ENCODE measurements around the gene KDM1A. TPM values are rescaled to one million over a fixed set of nuclear protein-coding genes. Genes with fewer than 3 reads are reported as not detected.

The KDM1A gene
- total RNA-seq: 101 and 103 TPM in 2 replicates

DNA sequence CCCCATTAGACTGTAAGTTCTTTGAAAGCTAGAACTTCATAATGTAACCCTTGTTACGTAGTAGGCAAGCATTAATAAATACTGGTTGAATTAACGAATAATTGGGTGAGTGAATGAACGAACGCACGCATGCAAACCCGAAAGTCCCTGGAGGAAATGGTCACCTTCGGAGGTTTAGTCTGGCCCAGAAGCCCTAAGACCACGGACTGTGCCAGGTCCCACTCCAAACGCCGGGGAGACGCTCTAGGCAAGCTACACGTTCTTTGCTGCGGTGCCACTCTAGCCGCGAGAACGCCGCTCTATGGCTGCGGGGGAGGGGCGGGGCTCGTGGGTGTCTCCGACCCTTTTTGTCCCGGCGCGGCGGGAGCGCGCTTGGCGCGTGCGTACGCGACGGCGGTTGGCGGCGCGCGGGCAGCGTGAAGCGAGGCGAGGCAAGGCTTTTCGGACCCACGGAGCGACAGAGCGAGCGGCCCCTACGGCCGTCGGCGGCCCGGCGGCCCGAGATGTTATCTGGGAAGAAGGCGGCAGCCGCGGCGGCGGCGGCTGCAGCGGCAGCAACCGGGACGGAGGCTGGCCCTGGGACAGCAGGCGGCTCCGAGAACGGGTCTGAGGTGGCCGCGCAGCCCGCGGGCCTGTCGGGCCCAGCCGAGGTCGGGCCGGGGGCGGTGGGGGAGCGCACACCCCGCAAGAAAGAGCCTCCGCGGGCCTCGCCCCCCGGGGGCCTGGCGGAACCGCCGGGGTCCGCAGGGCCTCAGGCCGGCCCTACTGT is at the start of gene KDM1A:
Gene KDM1A (plus strand): TSS at position 375 of the 769 bp plus-strand sequence. CDS start 129 bp downstream, at position 504.
- peak; percentile 97 for DNase-seq (ENCODE audit: insufficient read length, low spot score, missing footprints)
- Histone ChIP-seq H3K4me2 (ENCODE audit: insufficient read depth, low read length) (peak within 1 kb of the TSS; percentile 96), H3K27ac (ENCODE audit: low read depth, low read length) (peak within 1 kb of the TSS; percentile 89), H3K4me3 (ENCODE audit: insufficient read depth, low read length) (peak within 1 kb of the TSS; percentile 99), H3K9me3 (ENCODE audit: low read depth, low read length) (no peaks in the 10 kb centered on the region), H2AFZ (ENCODE audit: low read length) (peak within 1 kb of the TSS; percentile 99), H4K20me1 (ENCODE audit: insufficient read depth, low read length) (peaks cover 40% of the 10 kb centered on the region), H3K36me3 (ENCODE audit: insufficient read depth, low read length) (no peaks in the 10 kb centered on the region), H3K79me2 (ENCODE audit: insufficient read depth, low read length) (peaks cover 54% of the 10 kb centered on the region), H3K4me1 (ENCODE audit: insufficient read depth, low read length) (peaks cover 9% of the 10 kb centered on the region), H3K27me3 (ENCODE audit: insufficient read depth, low read length) (no peaks in the 10 kb centered on the region)
- TF ChIP-seq, protein P1, sequence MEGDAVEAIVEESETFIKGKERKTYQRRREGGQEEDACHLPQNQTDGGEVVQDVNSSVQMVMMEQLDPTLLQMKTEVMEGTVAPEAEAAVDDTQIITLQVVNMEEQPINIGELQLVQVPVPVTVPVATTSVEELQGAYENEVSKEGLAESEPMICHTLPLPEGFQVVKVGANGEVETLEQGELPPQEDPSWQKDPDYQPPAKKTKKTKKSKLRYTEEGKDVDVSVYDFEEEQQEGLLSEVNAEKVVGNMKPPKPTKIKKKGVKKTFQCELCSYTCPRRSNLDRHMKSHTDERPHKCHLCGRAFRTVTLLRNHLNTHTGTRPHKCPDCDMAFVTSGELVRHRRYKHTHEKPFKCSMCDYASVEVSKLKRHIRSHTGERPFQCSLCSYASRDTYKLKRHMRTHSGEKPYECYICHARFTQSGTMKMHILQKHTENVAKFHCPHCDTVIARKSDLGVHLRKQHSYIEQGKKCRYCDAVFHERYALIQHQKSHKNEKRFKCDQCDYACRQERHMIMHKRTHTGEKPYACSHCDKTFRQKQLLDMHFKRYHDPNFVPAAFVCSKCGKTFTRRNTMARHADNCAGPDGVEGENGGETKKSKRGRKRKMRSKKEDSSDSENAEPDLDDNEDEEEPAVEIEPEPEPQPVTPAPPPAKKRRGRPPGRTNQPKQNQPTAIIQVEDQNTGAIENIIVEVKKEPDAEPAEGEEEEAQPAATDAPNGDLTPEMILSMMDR (IDR thresholded peaks at IDR 0.05; ENCODE audit: extremely low read depth, low read depth, low read length): peak; percentile 35

DNA sequence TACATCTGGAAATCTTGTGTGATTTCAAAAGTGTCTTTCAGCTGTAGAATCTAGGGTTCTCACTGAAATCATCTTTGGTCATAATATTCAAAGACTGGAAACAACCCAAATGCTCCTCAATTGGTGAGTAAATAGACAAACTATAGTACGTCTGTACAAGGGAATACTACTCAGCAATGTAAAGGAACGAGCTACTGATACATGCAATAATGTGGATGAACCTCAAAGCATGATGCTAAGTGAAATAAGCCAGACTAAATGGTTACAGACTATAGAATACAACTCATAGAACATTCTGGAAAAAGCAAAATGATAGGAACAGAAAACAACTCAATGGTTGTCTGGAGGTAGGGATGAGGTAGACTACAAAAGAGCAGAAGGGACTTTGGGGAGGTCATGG is 49.2 kb upstream of the KDM1A start:
- TF ChIP-seq, protein P1 (IDR thresholded peaks at IDR 0.05; ENCODE audit: extremely low read depth, low read depth, low read length): no peak
- H3K27me3 ChIP-seq (ENCODE audit: insufficient read depth, low read length): peaks cover 44% of the 10 kb centered on the region
- H2AFZ ChIP-seq (ENCODE audit: low read length): no peak overlapping the region
- no peak for DNase-seq (ENCODE audit: insufficient read length, low spot score, missing footprints)
- H3K4me3 ChIP-seq (ENCODE audit: insufficient read depth, low read length): no peak overlapping the region
- H3K36me3 ChIP-seq (ENCODE audit: insufficient read depth, low read length): no peaks in the 10 kb centered on the region
- no peaks in the 10 kb centered on the region for H3K79me2 ChIP-seq (ENCODE audit: insufficient read depth, low read length)
- no peak overlapping the region for H3K4me2 ChIP-seq (ENCODE audit: insufficient read depth, low read length)
- no peaks in the 10 kb centered on the region for H4K20me1 ChIP-seq (ENCODE audit: insufficient read depth, low read length)
- H3K27ac ChIP-seq (ENCODE audit: low read depth, low read length): no peak overlapping the region
- H3K4me1 ChIP-seq (ENCODE audit: insufficient read depth, low read length): no peaks in the 10 kb centered on the region
- peaks cover 8% of the 10 kb centered on the region for H3K9me3 ChIP-seq (ENCODE audit: low read depth, low read length)

DNA sequence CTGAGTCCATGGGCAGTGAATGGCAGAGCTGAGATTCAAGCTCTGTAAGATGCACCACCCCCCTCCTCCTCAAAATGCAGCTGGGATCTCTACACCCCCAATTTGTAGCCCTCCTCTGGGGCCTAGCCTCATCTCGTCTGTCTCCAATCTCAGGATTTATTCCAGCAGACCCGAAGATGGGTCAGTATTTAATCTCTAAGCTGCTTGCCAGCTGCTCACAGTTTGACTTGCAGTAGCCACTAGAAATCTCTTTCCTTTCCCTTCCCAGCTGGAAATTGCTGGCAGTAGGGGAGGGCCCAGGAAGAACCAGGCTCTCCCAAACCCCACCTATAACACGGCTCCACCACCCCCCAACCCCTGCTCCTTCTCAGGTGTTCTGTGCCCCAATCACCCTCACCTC is 48.1 kb upstream of the KDM1A start:
- DNase-seq (ENCODE audit: insufficient read length, low spot score, missing footprints): no peak
- H3K27me3 ChIP-seq (ENCODE audit: insufficient read depth, low read length): peaks cover 44% of the 10 kb centered on the region
- no peak overlapping the region for H3K4me3 ChIP-seq (ENCODE audit: insufficient read depth, low read length)
- H3K36me3 ChIP-seq (ENCODE audit: insufficient read depth, low read length): no peaks in the 10 kb centered on the region
- H3K79me2 ChIP-seq (ENCODE audit: insufficient read depth, low read length): no peaks in the 10 kb centered on the region
- peaks cover 7% of the 10 kb centered on the region for H3K4me1 ChIP-seq (ENCODE audit: insufficient read depth, low read length)
- H3K9me3 ChIP-seq (ENCODE audit: low read depth, low read length): peaks cover 6% of the 10 kb centered on the region
- H3K4me2 ChIP-seq (ENCODE audit: insufficient read depth, low read length): no peak overlapping the region
- no peak overlapping the region for H3K27ac ChIP-seq (ENCODE audit: low read depth, low read length)
- no peaks in the 10 kb centered on the region for H4K20me1 ChIP-seq (ENCODE audit: insufficient read depth, low read length)
- TF ChIP-seq, protein P1 (IDR thresholded peaks at IDR 0.05; ENCODE audit: extremely low read depth, low read depth, low read length): no peak
- no peak overlapping the region for H2AFZ ChIP-seq (ENCODE audit: low read length)

DNA sequence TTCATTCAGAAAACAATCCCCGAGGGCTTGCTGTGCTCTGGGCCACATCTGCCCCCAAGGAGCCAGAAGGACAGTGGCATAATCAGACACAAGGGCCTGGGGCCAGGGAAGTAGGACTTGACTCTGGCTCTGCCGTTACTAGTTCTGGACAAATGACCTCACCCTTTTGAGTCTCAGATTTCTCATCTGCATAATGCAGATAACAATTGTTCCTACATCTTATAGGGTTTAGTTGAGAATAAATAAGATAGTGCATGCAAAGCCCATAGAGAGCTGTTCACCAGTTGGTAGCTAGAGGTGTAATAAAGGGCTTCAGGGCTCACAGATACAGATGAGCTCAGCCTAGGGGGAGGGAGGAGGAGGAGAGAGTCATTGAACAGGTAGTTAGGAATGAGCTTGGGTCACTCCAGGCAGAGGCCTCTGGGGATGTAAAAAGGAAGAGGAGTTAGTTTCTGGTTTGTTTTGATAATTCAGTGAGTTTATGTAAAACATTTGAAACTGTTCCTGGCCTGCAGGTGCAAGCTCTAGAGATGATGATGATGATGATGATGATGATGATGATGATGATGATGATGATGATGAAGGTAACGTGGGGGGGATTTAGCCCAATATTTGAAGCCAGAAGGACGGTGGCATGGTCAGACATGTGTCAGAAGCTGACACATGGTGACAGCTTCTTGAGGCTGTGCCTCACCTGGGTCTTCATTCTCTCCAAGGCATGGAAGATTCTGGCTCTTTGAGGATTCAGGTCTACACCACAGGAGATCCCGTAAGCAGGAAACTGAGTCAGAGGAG is 47.5 kb upstream of the KDM1A start:
- H3K36me3 ChIP-seq (ENCODE audit: insufficient read depth, low read length): no peaks in the 10 kb centered on the region
- peaks cover 9% of the 10 kb centered on the region for H3K4me1 ChIP-seq (ENCODE audit: insufficient read depth, low read length)
- no peaks in the 10 kb centered on the region for H3K79me2 ChIP-seq (ENCODE audit: insufficient read depth, low read length)
- peaks cover 44% of the 10 kb centered on the region for H3K27me3 ChIP-seq (ENCODE audit: insufficient read depth, low read length)
- H2AFZ ChIP-seq (ENCODE audit: low read length): no peak overlapping the region
- no peak overlapping the region for H3K27ac ChIP-seq (ENCODE audit: low read depth, low read length)
- TF ChIP-seq, protein P1 (IDR thresholded peaks at IDR 0.05; ENCODE audit: extremely low read depth, low read depth, low read length): no peak
- DNase-seq (ENCODE audit: insufficient read length, low spot score, missing footprints): no peak
- H3K4me3 ChIP-seq (ENCODE audit: insufficient read depth, low read length): no peak overlapping the region
- no peaks in the 10 kb centered on the region for H3K9me3 ChIP-seq (ENCODE audit: low read depth, low read length)
- H3K4me2 ChIP-seq (ENCODE audit: insufficient read depth, low read length): no peak overlapping the region
- no peaks in the 10 kb centered on the region for H4K20me1 ChIP-seq (ENCODE audit: insufficient read depth, low read length)
